GM18867 (cell line): Measurements from ENCODE around the gene GSC2.

Source experiments
- ATAC-seq: cut with Tn5 transposase; IDR thresholded peaks from one replicate; pipeline ENCODE4 v1.9.1; 2021; ENCODE audit warnings: mild to moderate bottlenecking, moderate library complexity; ENCODE audit not compliant: unreplicated experiment

GSC2 gene

DNA sequence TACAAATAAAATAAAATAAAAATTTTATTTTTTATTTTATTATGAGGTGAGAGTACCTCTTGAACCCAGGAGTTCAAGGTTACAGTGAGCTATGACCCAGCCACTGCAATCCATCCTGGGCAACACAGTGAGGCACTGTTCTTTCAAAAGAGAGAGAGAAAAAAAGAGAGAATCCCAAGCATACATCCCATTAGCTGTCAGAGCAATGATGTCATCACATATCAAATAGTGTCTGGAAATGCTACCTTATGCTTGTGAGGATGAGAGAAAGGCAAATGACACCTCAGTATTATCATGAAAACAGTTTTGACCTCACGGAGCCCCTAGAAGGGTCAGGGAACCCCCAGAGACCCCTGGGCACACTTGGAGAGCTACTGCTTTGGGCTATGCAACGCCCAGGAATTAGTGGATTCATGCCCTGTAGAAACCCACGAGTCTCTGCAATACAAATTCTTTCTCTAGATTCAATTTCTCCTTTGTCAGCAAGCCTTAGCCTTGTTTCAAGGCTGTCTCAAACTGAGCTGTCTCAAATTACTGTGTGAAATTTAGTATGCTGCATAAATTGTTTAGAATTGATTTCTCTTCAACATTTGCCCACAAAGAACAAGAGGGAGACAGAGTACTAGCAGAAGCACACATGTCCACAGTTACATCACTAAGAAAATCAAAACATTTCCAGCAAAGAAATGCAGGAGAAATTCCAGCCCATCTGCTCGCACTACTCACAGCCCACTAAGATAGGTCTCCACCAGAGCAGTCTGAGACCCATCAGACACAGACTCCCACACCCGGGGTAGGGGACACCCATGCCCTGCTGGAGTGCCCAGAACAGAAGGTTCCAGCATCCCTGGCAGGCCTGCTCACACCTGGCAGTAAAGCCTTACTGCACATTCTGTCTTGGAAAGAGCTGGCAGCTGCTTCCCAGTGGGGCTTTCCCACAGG is 45.9 kb downstream of the GSC2 start:
- ATAC-seq, result no peak

DNA sequence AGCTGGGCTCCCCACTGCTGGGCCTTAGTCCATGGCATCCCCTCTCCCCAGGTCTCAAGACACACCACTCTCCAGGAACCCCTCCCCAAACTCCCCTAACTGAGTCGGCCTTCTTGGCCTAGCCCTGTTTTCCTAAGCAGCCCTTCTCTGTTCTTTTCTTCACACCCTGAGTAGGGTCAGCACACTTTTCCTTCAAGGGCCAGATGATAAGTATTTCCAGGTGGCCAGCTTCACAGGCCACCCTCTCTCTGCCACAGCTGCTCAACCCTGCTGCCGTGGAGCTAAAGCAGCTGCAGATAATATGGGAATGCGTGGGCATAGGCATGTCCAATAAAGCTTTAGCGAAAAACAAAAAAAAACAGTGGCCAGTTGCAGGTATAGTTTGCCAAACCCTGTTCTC is 51.9 kb downstream of the GSC2 start:
- no peak for ATAC-seq

DNA sequence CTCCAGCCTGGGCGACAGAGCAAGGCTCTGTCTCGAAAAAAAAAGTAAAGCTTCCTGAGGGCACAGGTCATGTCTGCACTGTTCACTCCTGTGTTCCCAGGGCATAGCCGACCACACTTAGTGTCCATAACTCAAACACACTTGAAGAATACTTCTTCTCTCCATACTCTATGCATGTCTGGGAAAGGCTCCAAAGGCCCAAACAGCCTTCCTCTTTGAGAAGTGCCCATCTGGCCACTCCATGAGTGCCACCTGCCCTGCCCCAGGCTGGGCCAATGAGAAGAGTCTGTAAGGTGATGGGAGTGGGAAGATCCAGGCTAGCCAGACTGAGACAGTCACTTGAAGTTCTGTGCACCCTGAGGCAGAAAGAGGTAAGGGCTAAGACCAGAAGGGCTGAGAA is 52.6 kb downstream of the GSC2 start:
- no peak for ATAC-seq
